Articular chondrocyte of knee joint (primary cell): ENCODE results near the gene PTCD2. TPM values are rescaled to one million over a fixed set of nuclear protein-coding genes. Genes with fewer than 3 reads are reported as not detected.

ENCODE experiments used
- small RNA-seq: library from RNA; depleted of rRNA; stranded (forward); fragments of <200 nt; gene quantifications from one replicate; pipeline ENCODE3, GENCODE V24; 2012
- total RNA-seq: library from RNA; depleted of rRNA; stranded (reverse); fragments of >200 nt; gene quantifications from 2 replicates; pipeline ENCODE4 v1.2.3, GENCODE V29; 2012

PTCD2 gene
- total RNA-seq: 11.6 and 17.8 TPM in 2 replicates

GRCh38 chr5:72319976-72320752 is at the start of gene PTCD2, which contains the start of gene MRPS27:
TSS of gene PTCD2 (plus strand) at chr5:72320373. CDS start at chr5:72320383, 10 bp downstream.
TSS of gene MRPS27 (minus strand) at chr5:72320240. CDS start at chr5:72320221, 19 bp downstream.

Small RNA genes within 50 kb of the gene (small RNA-seq; reads per million reads assigned to genes)
- gene RN7SL153P: not detected

Other genes with a start within 250 kb of the PTCD2 start
- gene MAP1B, start 212.9 kb upstream of the PTCD2 start, total RNA-seq: 200 and 210 TPM in 2 replicates
- 103 and 114 TPM in 2 replicates for gene MRPS27, start 133 bp upstream of the PTCD2 start, total RNA-seq
- under 0.01 TPM in 1 of 2 replicates, not detected in the other for gene ZNF366, start 187.0 kb downstream of the PTCD2 start, total RNA-seq